ENCODE measurements around the gene MAN1A1. TPM values are rescaled to one million over a fixed set of nuclear protein-coding genes. Genes with fewer than 3 reads are reported as not detected.

Gene MAN1A1
- total RNA-seq, 1 experiment from 2014 or later: 6.8 TPM

- TF ChIP-seq NFATC4 (CRISPR knock-in tag; IDR thresholded peaks at IDR 0.05) (no peak), ATF3 (CRISPR knock-in tag; conservative IDR thresholded peaks at IDR 0.05) (no peak), NFE2L1 (CRISPR knock-in tag; IDR thresholded peaks at IDR 0.05) (no peak), ESRRA (CRISPR knock-in tag; IDR thresholded peaks at IDR 0.05; ENCODE audit: borderline replicate concordance) (no peak)
- no peak for DNase-seq (ENCODE audit: low spot score)
- Mint-ChIP-seq H3K27me3 (ENCODE audit: low read depth) (no peaks in the 10 kb centered on the region), H3K4me3 (no peak overlapping the region), H3K4me1 (peaks cover 37% of the 10 kb centered on the region), H3K9me3 (0 out of 2 replicates have a peak, but pooled peaks cover 13% of the 10 kb centered on the region), H3K27ac (no peak overlapping the region), H3K36me3 (no peaks in the 10 kb centered on the region)
- CTCF ChIA-PET: no interaction called here
- ATAC-seq: no peak
- POLR2A ChIA-PET: no interaction called here
These were observed 221.9 kb downstream of the MAN1A1 start for GRCh38 chr6:119127627-119128026.
